Adipocyte (in vitro differentiated cells): ENCODE measurements around the gene FYN.

Experiments
- DNase-seq: peaks from one replicate; pipeline ENCODE4 v3.0.0-alpha.2; 2015; ENCODE audit warnings: low read depth
- H3K27me3 ChIP-seq: replicated peaks from 2 replicates; pipeline ENCODE4 v1.7.0; 2013; ENCODE audit warnings: mild to moderate bottlenecking, low read length, moderate library complexity; ENCODE audit not compliant: control insufficient read depth, insufficient read depth
- H3K36me3 ChIP-seq: 2 replicates; pipeline ENCODE4 v1.7.0; 2013; ENCODE audit warnings: low read length, mild to moderate bottlenecking, moderate library complexity; ENCODE audit not compliant: control insufficient read depth, insufficient read depth, severe bottlenecking
- H3K4me1 ChIP-seq: 2 replicates; pipeline ENCODE4 v1.7.0; 2013; ENCODE audit warnings: mild to moderate bottlenecking, low read length, moderate library complexity; ENCODE audit not compliant: control insufficient read depth, insufficient read depth
- H3K4me3 ChIP-seq: 2 replicates; pipeline ENCODE4 v1.7.0; 2013; ENCODE audit warnings: mild to moderate bottlenecking, low read length, moderate library complexity
- H3K9ac ChIP-seq: 2 replicates; pipeline ENCODE4 v1.7.0; 2013; ENCODE audit warnings: mild to moderate bottlenecking, low read length, moderate library complexity
- H3K9me3 ChIP-seq: 2 replicates; pipeline ENCODE4 v1.7.0; 2013; ENCODE audit warnings: mild to moderate bottlenecking, low read length, moderate library complexity; ENCODE audit not compliant: control insufficient read depth

The FYN gene

DNA sequence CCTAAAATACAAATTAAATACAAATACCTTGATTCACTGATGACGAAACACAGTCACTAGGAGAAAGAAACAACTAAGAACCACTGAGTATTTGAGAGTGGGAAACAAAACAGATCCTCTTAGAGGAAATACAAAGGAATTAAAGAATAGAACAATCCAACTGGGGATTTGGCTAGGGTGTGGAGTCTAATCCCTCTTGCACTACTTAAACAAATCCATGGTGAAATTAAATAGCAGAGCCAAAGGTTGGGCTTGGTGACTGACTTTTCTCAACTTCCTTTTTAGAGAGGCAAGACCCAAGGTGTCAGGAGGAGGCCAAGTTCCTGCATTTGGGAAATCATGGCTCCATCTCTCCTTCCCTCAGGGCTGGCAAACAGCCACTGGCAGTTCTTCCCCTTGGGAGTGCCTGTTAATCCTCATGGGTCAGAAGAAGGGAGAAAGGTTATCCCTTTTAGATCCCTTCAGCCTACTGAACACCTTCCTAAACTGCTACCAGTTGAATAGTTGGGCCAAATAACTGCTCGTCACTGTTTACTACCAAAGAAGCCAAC is 166.3 kb downstream of the FYN start:
- H3K4me1 ChIP-seq, result peaks cover 36% of the 10 kb centered on the region
- H3K4me3 ChIP-seq, result no peak overlapping the region
- DNase-seq, result peak; percentile 41
- H3K36me3 ChIP-seq, result peaks cover 66% of the 10 kb centered on the region
- H3K9me3 ChIP-seq, result no peaks in the 10 kb centered on the region
- no peaks in the 10 kb centered on the region for H3K27me3 ChIP-seq
- H3K9ac ChIP-seq, result peak overlapping the region; percentile 54

DNA sequence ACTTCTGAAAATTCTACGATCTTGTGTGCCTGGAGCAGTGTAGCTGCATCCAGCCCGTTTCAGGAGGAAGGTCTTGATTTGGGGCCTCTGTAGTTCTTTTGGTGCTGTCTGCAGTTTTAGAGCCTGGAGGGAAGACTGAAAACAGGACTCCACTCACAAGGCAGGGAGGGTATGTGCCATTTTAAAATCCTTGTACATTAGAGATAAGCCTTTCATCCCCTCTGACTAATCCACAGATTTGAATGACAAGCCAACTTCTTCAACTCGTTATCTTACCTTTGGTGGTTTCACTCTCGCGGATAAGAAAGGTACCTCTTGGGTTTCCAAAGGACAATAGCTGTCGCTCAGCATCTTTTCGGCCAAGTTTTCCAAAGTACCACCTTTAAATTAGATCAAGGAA is 169.5 kb downstream of the FYN start:
- Histone ChIP-seq H3K27me3 (no peaks in the 10 kb centered on the region), H3K4me3 (no peak overlapping the region), H3K4me1 (peaks cover 17% of the 10 kb centered on the region), H3K36me3 (peaks cover 87% of the 10 kb centered on the region), H3K9me3 (no peaks in the 10 kb centered on the region), H3K9ac (no peak overlapping the region)
- DNase-seq, result no peak

DNA sequence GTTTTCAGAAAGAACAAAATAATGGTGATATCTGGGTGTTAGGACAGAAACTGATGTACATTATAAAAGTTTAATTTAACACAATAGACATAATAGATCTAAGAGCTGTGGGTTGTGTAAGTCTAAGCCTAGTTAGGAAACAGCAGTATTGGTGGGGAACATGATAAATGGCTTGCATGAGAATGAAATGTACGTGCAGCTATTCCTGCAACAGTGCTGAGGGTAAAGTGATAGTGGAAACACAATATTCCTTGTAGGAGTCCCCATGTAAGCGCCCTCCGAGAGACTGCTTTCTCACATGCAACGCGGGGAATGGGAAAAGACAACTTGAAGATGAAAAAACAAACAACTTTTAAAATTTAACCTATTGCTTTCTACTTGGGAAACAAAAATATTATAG is 171.0 kb downstream of the FYN start:
- Histone ChIP-seq H3K9ac (no peak overlapping the region), H3K27me3 (no peaks in the 10 kb centered on the region), H3K9me3 (no peaks in the 10 kb centered on the region), H3K36me3 (peaks cover 86% of the 10 kb centered on the region), H3K4me3 (no peak overlapping the region), H3K4me1 (peaks cover 10% of the 10 kb centered on the region)
- DNase-seq, result no peak

DNA sequence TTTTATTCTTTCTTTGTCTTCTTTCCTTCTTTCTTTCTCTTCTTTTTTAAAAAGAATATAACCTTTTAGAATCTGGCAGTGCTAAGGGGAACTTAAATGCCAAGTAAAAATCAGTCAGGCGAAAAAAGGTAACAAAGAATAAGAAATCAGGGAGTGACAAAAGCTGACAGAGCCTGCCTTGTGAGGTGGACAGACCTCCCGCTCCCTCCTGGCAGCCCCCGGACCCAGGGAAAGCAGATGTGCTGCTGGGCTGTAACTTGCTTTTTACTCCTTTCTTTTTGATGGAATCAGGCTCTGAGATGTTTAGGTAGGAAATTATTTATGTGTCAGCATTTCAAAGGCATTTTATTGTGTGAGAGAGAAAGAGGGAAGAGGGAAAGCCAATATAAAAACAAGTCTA is 172.1 kb downstream of the FYN start:
- H3K9me3 ChIP-seq, result no peaks in the 10 kb centered on the region
- no peak overlapping the region for H3K4me3 ChIP-seq
- H3K27me3 ChIP-seq, result no peaks in the 10 kb centered on the region
- no peak overlapping the region for H3K9ac ChIP-seq
- peaks cover 91% of the 10 kb centered on the region for H3K36me3 ChIP-seq
- no peak for DNase-seq
- H3K4me1 ChIP-seq, result peaks cover 3% of the 10 kb centered on the region

DNA sequence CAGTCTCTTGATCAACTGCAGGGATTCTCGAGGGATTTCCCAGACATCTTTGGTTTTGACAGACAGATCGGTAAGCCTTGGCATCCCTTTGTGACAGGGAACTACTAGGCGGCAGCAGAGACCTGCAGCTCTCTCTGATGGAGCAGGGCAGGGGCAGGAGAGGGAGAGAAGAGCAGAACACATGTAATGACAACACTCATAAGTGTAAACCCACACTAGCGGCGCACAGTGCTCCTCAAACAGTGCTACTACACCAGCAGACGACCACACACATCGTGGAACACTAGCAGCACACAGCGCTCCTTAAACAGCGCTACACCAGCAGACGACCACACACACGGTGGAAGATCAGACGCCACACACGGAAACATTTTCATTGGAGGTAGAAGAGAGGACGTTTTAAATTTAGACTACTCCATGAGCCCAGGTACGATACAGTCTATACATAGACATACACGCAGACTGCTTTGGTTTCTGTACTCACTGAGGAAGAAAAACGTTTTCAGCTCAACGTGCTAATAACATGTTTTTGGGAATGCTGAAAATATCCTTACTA is 173.0 kb downstream of the FYN start:
- Histone ChIP-seq H3K4me1 (peaks cover 3% of the 10 kb centered on the region), H3K9ac (no peak overlapping the region), H3K4me3 (no peak overlapping the region), H3K9me3 (no peaks in the 10 kb centered on the region), H3K27me3 (no peaks in the 10 kb centered on the region), H3K36me3 (peaks cover 90% of the 10 kb centered on the region)
- no peak for DNase-seq

DNA sequence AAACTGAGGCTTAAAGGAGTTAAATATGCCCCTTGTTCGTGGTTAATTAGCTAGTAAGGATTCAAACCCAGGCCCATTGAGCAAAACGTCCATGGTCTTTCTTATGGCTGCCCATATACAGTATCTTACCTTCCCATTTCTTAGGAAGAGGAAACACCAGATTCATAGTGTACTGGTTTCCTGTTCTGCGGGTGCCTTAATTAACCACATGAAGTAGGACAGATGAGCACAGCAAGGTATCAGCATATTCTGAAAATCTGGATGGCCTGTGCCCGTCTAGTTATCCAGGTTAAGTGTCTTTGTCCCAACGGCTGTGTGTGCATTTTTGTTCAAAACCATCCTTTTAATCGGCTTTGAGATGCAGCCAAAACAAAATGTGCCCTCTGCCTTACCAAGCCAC is 174.1 kb downstream of the FYN start:
- H3K4me3 ChIP-seq, result no peak overlapping the region
- peaks cover 94% of the 10 kb centered on the region for H3K36me3 ChIP-seq
- no peaks in the 10 kb centered on the region for H3K27me3 ChIP-seq
- no peaks in the 10 kb centered on the region for H3K9me3 ChIP-seq
- no peak overlapping the region for H3K9ac ChIP-seq
- no peak for DNase-seq
- peaks cover 3% of the 10 kb centered on the region for H3K4me1 ChIP-seq

DNA sequence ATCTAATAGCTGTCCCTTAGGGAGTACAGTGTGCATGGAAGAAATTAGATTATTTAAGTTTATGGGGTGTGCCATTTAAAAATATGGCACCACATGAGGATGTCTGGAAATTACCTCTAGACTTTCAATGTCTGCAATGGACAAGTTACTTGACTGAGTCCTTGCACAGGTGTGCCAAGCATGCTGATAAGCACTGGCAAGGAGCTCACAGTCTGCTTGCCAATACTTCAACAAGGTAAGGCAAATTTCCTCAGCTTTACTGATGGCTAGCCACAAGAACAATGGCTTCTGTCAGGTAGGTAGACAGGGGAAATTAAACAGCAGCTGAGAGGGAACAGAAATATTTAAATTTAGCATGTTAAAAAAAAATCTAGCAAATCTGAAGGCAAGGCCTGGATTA is 176.4 kb downstream of the FYN start:
- Histone ChIP-seq H3K36me3 (peaks cover 94% of the 10 kb centered on the region), H3K9me3 (no peaks in the 10 kb centered on the region), H3K9ac (no peak overlapping the region), H3K27me3 (no peaks in the 10 kb centered on the region), H3K4me3 (no peak overlapping the region), H3K4me1 (peaks cover 3% of the 10 kb centered on the region)
- no peak for DNase-seq

DNA sequence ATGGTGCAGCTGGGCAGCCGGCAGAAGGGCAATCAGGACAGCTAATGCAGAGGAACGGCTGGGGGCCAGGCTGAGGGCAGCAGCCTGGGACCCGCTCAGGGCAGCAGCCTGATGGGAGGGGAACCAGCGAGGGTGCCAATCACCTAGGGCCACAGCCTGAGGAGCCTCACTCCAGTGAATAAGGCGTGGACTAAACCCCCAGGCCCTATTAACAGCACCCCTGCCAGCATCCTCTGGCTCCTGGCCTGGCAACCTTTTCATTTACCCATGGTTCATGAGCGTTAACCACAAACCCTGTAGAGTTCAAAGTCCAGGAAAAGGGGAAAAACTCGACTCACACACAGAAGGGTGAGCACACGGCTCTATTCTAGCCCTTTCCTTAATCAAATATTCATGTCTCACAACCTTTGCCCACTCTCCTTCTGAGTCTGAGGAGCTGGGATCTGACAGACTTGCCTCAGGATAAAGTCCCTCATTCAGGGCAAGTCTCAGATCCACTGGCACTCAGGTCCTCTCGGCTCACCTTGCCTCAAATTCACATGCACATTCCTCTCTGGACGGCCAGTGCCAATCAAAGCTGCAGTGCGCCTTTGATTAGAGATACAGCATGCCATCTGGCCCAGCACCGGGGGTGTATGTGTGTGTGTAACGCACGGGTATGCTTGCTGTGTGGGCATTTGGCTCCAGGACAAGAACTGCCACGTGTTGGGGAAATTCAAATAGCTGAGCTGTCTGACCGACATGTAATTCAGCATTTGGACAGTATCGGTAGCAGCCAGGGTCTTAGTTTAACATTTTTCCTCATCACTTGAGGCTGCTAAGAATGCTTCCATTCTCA is 180.7 kb downstream of the FYN start:
- Histone ChIP-seq H3K4me1 (peaks cover 3% of the 10 kb centered on the region), H3K9me3 (no peaks in the 10 kb centered on the region), H3K36me3 (peaks cover 95% of the 10 kb centered on the region), H3K27me3 (no peaks in the 10 kb centered on the region), H3K4me3 (no peak overlapping the region), H3K9ac (no peak overlapping the region)
- no peak for DNase-seq

DNA sequence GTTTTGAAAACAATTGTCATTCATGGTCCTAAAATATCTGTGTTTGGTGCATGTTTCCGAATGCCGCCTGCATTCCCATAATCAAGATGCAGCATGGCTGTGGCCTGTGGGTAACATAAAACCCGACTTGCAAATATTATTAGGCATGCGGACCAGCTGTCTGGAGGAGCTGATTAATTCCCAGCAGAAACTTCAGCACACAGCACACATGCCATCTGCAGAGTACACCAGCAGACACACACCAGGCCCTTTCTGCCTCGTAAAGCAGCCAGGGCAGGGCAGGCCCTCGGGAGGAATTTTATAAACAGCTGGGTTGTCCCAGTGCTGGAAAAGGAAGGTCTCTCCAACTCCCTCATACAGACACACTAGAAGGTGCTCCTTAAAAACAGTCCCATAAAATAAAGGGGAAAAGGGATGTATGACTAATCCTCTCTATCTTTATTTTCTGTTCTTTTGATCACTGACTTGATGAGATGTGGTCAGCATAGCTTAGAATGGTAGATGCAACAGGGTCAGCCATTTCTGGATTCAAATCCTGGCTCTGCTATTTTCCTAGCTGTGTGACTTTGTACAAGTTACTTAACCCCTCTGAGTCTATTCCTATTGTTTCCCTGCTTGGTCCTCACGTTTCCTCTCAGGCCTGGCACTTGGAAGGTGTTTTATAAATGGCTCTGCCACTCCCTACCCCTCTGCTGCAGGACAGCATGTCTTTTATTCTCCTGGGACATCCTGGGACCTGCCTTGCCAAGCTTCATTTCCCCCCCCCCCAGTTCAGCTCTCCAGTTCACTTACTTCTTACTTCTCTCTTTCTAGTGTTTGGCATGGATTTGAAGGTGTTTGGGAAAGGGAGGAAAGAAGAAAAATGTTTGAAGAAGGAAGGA is 181.7 kb downstream of the FYN start:
- Histone ChIP-seq H3K27me3 (no peaks in the 10 kb centered on the region), H3K4me3 (no peak overlapping the region), H3K36me3 (peaks cover 87% of the 10 kb centered on the region), H3K9ac (no peak overlapping the region), H3K9me3 (no peaks in the 10 kb centered on the region), H3K4me1 (peaks cover 7% of the 10 kb centered on the region)
- no peak for DNase-seq

DNA sequence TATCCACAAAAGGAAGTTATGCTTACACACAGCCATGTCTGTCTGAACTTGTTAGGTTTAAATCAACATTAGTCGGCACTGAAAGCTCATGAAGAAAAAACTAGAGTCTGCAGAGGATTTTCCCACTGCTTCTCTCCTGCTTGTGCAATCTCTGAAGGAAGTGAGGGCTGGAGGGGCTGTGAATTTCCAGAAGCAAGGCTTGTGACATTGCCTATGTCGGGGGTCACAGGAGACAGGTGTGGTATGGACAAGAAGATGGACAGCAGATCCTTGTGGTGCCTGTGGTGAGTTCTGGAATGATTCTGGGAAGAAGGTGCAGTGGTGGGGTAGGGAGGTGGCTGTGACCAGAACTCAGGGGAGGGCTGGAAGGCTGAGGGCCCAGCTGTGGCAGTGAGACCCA is 183.3 kb downstream of the FYN start:
- no peaks in the 10 kb centered on the region for H3K27me3 ChIP-seq
- peaks cover 23% of the 10 kb centered on the region for H3K4me1 ChIP-seq
- no peak for DNase-seq
- H3K36me3 ChIP-seq, result peaks cover 78% of the 10 kb centered on the region
- H3K9me3 ChIP-seq, result no peaks in the 10 kb centered on the region
- H3K4me3 ChIP-seq, result no peak overlapping the region
- H3K9ac ChIP-seq, result no peak overlapping the region

DNA sequence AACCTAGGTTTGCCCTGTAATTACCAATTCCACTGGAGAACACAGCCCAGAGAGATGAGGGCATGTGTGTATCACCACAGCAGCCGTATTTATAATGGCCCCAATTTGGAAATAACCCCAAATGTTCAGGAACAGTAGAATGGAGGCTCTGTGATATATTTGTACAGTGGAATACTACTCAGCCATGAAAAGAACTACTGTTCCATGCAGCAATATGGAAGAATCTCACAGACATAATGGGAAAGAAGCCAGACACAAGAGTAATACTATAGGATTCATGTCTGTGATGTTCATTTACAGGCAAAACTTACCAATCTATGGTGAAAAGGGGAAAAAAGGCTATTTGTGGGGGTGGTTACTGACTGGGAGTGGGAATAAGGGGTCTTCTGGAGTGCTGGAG is 183.8 kb downstream of the FYN start:
- peaks cover 78% of the 10 kb centered on the region for H3K36me3 ChIP-seq
- H3K4me3 ChIP-seq, result no peak overlapping the region
- DNase-seq, result no peak
- H3K27me3 ChIP-seq, result no peaks in the 10 kb centered on the region
- H3K9me3 ChIP-seq, result no peaks in the 10 kb centered on the region
- H3K9ac ChIP-seq, result no peak overlapping the region
- H3K4me1 ChIP-seq, result peaks cover 28% of the 10 kb centered on the region
